SK-N-MC (cell line): Measurements from ENCODE around the gene MPG.

Experiments used
- EZH2 ChIP-seq: fragments of 200-600 bp; sonication (generic); IDR thresholded peaks from one replicate; pipeline ENCODE4 v1.6.1; 2017; ENCODE audit warnings: antibody characterized with exemption
- POLR2AphosphoS5 ChIP-seq: IDR thresholded peaks from 2 replicates; pipeline ENCODE4 v1.6.1; 2012; ENCODE audit warnings: mild to moderate bottlenecking, low read depth, low read length, borderline replicate concordance

- TF ChIP-seq EZH2: no peak
- TF ChIP-seq POLR2AphosphoS5: no peak
Observed at GRCh38 chr16:37511-37910, 40.5 kb upstream of the MPG start.
